Body of pancreas (tissue), 4 donors: ENCODE data around the gene TMEM178B.

Experiments
- CTCF ChIP-seq, 7 experiments: fragments of 450-650 bp in 4 of 7; fragments of 200-600 bp in 3 of 7; sonication (generic) in 3 of 7; IDR thresholded peaks; one replicate each; pipeline ENCODE4 v1.5.1; 2016 to 2019; ENCODE audit warnings: antibody characterized with exemption in 7 of 7
- POLR2A ChIP-seq, 3 donors: fragments of 450-650 bp; IDR thresholded peaks; one replicate each; pipeline ENCODE4 v1.6.1; 2016; ENCODE audit warnings: antibody characterized with exemption in 3 of 3, mild to moderate bottlenecking in 2 of 3

- TF ChIP-seq CTCF (IDR thresholded peaks at IDR 0.05) = no peak
- no peak for TF ChIP-seq POLR2A (IDR thresholded peaks at IDR 0.05)
Observed at GRCh38 chr7:141079219-141079618, 5.4 kb downstream of the TMEM178B start.
